GM10266 (cell line): ENCODE data around the gene CCDC40.

ENCODE experiments used
- DNase-seq: peaks from one replicate; pipeline ENCODE4 v3.0.0; 2012; ENCODE audit errors: extremely low spot score
- TF ChIP-seq, protein P1 (sequence below): IDR thresholded peaks from 2 replicates; pipeline ENCODE4 v1.5.1; 2012; ENCODE audit warnings: mild to moderate bottlenecking, low read depth; ENCODE audit not compliant: control insufficient read depth, insufficient read depth; ENCODE audit errors: missing control alignments

CCDC40 gene

DNA sequence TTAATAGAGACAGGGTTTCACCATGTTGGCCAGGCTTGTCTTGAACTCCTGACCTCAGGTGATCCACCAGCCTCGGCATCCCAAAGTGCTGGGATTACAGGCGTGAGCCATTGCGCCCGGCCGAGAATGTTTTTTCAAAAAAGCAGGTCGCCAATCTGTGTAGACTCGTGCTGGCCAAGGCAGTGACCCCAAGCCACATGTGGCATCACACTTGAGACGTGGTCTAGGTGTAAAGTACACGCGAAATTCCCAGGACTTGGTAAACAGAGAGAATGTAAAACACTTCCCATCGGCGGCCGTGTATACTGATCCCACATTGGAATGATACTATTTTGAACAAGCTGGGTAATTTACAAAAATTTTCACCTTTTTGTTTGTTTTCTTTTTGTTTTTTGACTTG is 41.8 kb upstream of the CCDC40 start:
- TF ChIP-seq, protein P1, sequence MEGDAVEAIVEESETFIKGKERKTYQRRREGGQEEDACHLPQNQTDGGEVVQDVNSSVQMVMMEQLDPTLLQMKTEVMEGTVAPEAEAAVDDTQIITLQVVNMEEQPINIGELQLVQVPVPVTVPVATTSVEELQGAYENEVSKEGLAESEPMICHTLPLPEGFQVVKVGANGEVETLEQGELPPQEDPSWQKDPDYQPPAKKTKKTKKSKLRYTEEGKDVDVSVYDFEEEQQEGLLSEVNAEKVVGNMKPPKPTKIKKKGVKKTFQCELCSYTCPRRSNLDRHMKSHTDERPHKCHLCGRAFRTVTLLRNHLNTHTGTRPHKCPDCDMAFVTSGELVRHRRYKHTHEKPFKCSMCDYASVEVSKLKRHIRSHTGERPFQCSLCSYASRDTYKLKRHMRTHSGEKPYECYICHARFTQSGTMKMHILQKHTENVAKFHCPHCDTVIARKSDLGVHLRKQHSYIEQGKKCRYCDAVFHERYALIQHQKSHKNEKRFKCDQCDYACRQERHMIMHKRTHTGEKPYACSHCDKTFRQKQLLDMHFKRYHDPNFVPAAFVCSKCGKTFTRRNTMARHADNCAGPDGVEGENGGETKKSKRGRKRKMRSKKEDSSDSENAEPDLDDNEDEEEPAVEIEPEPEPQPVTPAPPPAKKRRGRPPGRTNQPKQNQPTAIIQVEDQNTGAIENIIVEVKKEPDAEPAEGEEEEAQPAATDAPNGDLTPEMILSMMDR: no peak
- DNase-seq: no peak

DNA sequence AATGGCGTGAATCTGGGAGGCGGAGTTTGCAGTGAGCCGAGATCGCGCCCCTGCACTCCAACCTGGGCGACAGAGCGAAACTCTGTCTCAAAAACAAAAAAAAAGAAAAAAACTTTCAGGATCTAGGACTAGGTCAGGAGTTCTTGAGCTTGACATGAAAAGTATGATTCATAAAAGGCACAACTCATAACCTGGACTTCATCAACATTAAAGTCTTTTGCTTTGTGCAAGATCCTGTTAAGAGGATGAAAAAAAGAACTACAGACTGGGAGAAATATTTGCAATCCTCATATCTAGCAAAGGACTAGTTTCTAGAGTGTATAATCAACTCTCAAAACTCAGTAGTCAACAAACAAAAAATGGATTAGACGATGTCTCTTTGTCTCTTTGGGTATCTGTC is 40.7 kb upstream of the CCDC40 start:
- TF ChIP-seq, protein P1: no peak
- DNase-seq: no peak

DNA sequence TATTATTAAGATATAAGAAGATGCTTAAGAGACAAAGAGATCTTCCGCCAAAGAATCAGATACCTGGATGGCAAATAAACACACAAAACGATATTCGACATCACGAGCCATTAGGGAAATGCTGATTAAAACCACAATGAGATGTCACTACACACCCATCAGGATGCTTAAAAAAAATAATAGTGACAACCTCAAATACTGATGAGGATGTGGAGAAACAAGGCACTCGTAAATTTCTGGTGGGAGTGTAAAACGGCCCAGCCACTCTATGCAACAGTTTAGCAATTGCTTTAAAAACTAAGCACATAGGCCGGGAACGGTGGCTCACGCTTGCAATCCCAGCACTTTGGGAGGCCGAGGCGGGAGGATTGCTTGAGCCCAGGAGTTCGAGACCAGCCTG is 40.2 kb upstream of the CCDC40 start:
- no peak for DNase-seq
- TF ChIP-seq, protein P1: no peak

DNA sequence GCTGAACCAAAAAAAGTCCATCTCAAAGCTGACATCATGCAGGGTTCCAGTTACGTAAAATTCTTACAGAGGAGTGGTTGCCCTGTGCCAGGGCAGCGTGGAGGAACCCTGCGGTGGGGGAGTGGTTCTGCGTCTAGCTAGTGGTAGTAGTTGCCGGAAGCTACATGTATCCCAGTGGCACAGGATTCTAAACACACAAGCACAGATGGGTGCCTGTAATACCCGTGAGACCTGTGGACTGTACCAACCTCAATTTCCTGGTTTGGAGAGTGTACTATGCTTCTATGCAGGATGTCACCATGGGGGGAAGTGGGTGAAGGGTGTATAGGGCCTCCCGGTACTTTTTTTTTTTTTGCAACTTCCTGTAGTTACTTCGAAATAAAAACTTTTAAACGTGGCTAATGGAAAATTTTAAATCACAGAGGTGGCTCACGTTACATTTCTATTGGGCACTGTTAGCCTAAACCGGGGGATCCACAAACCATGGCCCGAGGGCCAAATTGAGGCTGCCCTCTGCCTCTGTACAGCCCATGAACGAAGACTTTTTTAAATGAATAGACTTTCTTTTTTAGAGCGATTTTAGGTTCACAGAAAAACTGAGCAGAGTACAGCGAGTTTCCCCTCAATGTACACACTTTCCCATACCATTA is 39.3 kb upstream of the CCDC40 start:
- TF ChIP-seq, protein P1: no peak
- DNase-seq: no peak

DNA sequence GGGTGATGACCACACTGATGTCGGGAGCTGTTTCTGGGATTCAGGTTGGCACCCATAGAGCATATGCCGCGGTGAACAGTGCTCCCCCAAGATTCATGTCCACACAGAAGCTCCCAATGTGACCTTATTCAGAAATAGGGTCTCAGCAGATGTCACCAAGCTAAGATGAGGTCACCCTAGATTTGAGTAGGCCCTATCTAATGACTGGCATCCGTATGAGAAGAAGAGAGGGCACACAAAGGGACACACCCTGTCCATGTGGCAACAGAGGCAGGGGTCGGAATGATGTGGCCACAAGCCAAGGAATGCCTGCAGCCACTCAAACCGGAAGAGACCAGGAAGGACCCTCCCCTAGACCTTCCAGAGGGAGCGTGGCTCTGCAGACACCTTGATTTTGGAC is 36.3 kb upstream of the CCDC40 start:
- TF ChIP-seq, protein P1: no peak
- no peak for DNase-seq

DNA sequence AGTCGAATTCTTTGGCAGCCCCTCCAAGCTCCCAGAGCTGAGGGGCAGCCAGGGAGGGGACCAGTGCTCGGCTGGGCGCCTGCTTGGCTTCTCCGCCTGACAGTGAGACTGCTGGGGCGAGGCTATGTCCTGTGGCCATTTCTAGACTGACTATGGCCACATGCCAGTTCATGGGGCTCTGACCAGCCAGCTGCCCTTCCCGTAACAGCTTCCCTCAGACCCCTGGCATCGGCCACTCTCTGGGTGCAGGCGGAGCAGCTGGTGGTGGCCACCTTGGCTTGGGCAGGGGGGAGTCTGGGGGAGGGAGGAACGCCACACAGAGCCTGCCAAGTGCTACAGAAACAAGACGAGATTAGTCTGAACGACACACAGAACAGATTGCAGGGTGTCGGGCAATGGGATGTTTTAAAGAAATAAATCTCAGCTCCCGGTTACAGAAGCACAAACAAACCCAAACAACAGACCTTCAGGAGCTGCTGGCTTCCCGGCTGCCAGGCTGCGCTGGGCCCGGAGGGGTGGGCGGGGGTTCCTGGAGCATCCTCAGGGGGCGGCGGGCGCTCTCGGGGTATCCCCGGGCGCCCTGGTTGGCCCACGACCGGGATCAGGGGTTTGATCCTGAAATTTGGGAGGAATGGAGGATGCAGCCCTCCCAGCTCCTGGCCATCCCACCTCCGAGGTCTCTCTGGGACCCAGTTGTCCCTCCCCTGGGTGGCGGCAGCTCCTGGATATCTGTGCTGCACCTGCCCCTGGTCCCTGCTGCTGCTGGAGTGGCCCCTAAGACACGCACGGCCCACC is 35.3 kb upstream of the CCDC40 start:
- TF ChIP-seq, protein P1: no peak
- no peak for DNase-seq

DNA sequence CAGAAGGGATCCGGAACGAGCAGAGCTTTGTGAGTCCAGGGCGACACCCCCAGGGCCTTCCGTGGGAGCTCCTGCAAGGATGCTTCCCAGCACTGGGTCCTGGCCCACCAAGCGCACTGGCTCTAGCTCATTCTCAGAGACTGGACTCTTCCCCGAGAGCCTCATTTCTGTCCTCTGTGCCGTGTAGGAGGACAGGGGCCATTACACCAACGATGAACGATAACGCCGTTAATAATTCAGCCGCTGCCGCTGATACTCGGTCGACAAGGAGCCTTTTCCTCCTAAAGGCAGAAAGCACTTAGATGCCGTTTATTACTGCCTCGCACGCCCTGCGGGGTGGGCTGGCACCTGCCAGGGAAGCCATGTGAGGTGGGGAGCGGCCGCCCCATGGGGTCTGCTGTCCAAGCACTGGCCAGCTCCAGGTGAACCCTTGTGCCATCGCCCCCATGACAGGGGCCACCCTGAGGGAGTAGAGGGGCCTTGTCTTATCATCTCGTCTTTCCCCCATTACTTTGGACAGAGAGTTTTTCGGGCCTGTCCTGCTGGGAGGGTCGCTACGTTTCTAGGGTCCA is 34.3 kb upstream of the CCDC40 start:
- DNase-seq: no peak
- TF ChIP-seq, protein P1: no peak
